Measurements from ENCODE around the gene TMEM182.

DNA sequence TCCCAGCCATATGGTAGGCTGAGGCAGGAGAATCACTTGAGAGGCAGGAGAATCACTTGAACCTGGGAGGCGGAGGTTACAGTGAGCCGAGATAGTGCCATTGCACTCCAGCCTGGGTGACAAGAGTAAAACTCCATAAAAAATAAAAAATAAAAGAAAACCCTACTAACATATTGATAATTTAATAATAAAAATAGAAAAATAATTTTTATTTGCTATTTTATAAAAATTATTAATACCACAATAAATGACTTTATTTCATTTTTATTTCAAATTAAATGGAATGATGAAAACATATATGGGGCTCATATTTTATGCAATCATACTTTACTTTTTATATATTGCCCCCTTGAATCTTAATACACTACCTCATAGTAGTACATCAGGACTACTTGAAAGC is 20.4 kb downstream of the TMEM182 start:
- TF ChIP-seq, protein P1, sequence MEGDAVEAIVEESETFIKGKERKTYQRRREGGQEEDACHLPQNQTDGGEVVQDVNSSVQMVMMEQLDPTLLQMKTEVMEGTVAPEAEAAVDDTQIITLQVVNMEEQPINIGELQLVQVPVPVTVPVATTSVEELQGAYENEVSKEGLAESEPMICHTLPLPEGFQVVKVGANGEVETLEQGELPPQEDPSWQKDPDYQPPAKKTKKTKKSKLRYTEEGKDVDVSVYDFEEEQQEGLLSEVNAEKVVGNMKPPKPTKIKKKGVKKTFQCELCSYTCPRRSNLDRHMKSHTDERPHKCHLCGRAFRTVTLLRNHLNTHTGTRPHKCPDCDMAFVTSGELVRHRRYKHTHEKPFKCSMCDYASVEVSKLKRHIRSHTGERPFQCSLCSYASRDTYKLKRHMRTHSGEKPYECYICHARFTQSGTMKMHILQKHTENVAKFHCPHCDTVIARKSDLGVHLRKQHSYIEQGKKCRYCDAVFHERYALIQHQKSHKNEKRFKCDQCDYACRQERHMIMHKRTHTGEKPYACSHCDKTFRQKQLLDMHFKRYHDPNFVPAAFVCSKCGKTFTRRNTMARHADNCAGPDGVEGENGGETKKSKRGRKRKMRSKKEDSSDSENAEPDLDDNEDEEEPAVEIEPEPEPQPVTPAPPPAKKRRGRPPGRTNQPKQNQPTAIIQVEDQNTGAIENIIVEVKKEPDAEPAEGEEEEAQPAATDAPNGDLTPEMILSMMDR (tag by site-specific recombination; IDR thresholded peaks at IDR 0.05) = no peak
- TF ChIP-seq ZNF175 (tag by site-specific recombination; IDR thresholded peaks at IDR 0.05) (no peak), ZNF24 (tag by site-specific recombination; IDR thresholded peaks at IDR 0.05) (no peak), ZNF624 (tag by site-specific recombination; IDR thresholded peaks at IDR 0.05) (no peak), SCRT1 (tag by site-specific recombination; IDR thresholded peaks at IDR 0.05; ENCODE audit: borderline replicate concordance) (no peak), MZF1 (tag by site-specific recombination; IDR thresholded peaks at IDR 0.05; ENCODE audit: borderline replicate concordance) (no peak), OSR2 (tag by site-specific recombination; IDR thresholded peaks at IDR 0.05) (no peak), TCF7L2 (IDR thresholded peaks at IDR 0.05; ENCODE audit: borderline replicate concordance, low read depth, low read length) (no peak), ZBTB8A (tag by site-specific recombination; IDR thresholded peaks at IDR 0.05) (no peak)
- TF ChIP-seq, protein P2, sequence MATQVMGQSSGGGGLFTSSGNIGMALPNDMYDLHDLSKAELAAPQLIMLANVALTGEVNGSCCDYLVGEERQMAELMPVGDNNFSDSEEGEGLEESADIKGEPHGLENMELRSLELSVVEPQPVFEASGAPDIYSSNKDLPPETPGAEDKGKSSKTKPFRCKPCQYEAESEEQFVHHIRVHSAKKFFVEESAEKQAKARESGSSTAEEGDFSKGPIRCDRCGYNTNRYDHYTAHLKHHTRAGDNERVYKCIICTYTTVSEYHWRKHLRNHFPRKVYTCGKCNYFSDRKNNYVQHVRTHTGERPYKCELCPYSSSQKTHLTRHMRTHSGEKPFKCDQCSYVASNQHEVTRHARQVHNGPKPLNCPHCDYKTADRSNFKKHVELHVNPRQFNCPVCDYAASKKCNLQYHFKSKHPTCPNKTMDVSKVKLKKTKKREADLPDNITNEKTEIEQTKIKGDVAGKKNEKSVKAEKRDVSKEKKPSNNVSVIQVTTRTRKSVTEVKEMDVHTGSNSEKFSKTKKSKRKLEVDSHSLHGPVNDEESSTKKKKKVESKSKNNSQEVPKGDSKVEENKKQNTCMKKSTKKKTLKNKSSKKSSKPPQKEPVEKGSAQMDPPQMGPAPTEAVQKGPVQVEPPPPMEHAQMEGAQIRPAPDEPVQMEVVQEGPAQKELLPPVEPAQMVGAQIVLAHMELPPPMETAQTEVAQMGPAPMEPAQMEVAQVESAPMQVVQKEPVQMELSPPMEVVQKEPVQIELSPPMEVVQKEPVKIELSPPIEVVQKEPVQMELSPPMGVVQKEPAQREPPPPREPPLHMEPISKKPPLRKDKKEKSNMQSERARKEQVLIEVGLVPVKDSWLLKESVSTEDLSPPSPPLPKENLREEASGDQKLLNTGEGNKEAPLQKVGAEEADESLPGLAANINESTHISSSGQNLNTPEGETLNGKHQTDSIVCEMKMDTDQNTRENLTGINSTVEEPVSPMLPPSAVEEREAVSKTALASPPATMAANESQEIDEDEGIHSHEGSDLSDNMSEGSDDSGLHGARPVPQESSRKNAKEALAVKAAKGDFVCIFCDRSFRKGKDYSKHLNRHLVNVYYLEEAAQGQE (tag by site-specific recombination; IDR thresholded peaks at IDR 0.05) = no peak
- TF ChIP-seq, protein P3, sequence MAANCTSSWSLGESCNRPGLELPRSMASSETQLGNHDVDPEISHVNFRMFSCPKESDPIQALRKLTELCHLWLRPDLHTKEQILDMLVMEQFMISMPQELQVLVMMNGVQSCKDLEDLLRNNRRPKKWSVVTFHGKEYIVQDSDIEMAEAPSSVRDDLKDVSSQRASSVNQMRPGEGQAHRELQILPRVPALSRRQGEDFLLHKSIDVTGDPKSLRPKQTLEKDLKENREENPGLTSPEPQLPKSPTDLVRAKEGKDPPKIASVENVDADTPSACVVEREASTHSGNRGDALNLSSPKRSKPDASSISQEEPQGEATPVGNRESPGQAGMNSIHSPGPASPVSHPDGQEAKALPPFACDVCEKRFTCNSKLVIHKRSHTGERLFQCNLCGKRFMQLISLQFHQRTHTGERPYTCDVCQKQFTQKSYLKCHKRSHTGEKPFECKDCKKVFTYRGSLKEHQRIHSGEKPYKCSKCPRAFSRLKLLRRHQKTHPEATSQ (tag by site-specific recombination; IDR thresholded peaks at IDR 0.05) = no peak
- TF ChIP-seq, protein P4, sequence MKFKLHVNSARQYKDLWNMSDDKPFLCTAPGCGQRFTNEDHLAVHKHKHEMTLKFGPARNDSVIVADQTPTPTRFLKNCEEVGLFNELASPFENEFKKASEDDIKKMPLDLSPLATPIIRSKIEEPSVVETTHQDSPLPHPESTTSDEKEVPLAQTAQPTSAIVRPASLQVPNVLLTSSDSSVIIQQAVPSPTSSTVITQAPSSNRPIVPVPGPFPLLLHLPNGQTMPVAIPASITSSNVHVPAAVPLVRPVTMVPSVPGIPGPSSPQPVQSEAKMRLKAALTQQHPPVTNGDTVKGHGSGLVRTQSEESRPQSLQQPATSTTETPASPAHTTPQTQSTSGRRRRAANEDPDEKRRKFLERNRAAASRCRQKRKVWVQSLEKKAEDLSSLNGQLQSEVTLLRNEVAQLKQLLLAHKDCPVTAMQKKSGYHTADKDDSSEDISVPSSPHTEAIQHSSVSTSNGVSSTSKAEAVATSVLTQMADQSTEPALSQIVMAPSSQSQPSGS (tag by site-specific recombination; IDR thresholded peaks at IDR 0.05; ENCODE audit: low read depth) = no peak
- TF ChIP-seq, protein P5, sequence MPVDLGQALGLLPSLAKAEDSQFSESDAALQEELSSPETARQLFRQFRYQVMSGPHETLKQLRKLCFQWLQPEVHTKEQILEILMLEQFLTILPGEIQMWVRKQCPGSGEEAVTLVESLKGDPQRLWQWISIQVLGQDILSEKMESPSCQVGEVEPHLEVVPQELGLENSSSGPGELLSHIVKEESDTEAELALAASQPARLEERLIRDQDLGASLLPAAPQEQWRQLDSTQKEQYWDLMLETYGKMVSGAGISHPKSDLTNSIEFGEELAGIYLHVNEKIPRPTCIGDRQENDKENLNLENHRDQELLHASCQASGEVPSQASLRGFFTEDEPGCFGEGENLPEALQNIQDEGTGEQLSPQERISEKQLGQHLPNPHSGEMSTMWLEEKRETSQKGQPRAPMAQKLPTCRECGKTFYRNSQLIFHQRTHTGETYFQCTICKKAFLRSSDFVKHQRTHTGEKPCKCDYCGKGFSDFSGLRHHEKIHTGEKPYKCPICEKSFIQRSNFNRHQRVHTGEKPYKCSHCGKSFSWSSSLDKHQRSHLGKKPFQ (tag by site-specific recombination; IDR thresholded peaks at IDR 0.05) = no peak
- TF ChIP-seq, protein P6, sequence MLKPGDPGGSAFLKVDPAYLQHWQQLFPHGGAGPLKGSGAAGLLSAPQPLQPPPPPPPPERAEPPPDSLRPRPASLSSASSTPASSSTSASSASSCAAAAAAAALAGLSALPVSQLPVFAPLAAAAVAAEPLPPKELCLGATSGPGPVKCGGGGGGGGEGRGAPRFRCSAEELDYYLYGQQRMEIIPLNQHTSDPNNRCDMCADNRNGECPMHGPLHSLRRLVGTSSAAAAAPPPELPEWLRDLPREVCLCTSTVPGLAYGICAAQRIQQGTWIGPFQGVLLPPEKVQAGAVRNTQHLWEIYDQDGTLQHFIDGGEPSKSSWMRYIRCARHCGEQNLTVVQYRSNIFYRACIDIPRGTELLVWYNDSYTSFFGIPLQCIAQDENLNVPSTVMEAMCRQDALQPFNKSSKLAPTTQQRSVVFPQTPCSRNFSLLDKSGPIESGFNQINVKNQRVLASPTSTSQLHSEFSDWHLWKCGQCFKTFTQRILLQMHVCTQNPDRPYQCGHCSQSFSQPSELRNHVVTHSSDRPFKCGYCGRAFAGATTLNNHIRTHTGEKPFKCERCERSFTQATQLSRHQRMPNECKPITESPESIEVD (tag by site-specific recombination; IDR thresholded peaks at IDR 0.05) = no peak

All from HEK293 (cell line).